C4-2B (cell line): ENCODE measurements around the gene TM2D3.

Source experiments
- ZFX ChIP-seq: fragments of 450-650 bp; IDR thresholded peaks from 2 replicates; pipeline ENCODE4 v1.6.1; 2017
- TF ChIP-seq, protein P1 (sequence below): fragments of 450-650 bp; conservative IDR thresholded peaks from 2 replicates; pipeline ENCODE4 v1.5.1; 2017; ENCODE audit warnings: mild to moderate bottlenecking

DNA sequence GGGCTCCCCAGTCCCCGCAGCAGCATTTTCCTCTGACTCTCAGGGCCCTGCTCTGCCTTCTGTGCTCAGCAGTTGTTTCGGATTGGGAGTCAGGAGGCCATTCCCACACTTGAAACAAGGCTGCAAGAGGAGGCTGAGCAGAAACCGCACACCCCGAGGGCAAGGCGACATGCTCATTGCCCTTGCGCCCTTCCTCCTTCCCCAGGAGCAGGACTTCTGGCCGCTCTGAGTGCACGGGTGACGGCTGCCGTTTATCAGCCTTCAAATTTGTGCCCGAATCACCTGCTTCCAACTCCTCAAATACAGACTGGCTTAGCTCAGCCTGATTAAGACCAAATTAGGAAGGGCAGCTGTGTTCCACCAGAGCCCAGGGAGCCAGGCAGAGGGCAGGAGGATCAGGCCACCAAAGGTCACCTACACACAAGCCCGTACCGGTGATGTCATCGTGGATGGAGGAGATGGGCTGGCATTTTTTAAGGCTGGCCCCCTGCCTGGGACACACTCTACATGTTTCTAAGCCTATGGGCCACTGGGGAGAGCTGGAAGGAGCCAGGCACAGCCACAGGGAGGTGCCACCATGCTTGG lies 38.1 kb downstream of the TM2D3 start:
- TF ChIP-seq, protein P1, sequence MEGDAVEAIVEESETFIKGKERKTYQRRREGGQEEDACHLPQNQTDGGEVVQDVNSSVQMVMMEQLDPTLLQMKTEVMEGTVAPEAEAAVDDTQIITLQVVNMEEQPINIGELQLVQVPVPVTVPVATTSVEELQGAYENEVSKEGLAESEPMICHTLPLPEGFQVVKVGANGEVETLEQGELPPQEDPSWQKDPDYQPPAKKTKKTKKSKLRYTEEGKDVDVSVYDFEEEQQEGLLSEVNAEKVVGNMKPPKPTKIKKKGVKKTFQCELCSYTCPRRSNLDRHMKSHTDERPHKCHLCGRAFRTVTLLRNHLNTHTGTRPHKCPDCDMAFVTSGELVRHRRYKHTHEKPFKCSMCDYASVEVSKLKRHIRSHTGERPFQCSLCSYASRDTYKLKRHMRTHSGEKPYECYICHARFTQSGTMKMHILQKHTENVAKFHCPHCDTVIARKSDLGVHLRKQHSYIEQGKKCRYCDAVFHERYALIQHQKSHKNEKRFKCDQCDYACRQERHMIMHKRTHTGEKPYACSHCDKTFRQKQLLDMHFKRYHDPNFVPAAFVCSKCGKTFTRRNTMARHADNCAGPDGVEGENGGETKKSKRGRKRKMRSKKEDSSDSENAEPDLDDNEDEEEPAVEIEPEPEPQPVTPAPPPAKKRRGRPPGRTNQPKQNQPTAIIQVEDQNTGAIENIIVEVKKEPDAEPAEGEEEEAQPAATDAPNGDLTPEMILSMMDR: no peak
- no peak for TF ChIP-seq ZFX
